GM10847 (cell line): ENCODE measurements around the gene MMP24.
A peak's percentile ranks its signal among the peaks of the same experiment; 100 is the strongest.

Source experiments
- POLR2A ChIP-seq: IDR thresholded peaks from 2 replicates; pipeline ENCODE4 v1.6.1; 2011; ENCODE audit not compliant: insufficient read length; ENCODE audit errors: extremely low read depth

The MMP24 gene

GRCh38 chr20:35271073-35271882 lies 44.8 kb downstream of the MMP24 start:
- TF ChIP-seq POLR2A: no peak

- no peak for TF ChIP-seq POLR2A
These were observed 45.4 kb downstream of the MMP24 start for GRCh38 chr20:35271904-35272303.

- no peak for TF ChIP-seq POLR2A
These were observed 47.1 kb downstream of the MMP24 start for GRCh38 chr20:35273449-35274171.

- no peak for TF ChIP-seq POLR2A
These were observed 47.9 kb downstream of the MMP24 start for GRCh38 chr20:35274172-35275092.

- no peak for TF ChIP-seq POLR2A
These were observed 49.3 kb downstream of the MMP24 start for GRCh38 chr20:35275741-35276251.

- no peak for TF ChIP-seq POLR2A
These were observed 49.9 kb downstream of the MMP24 start for GRCh38 chr20:35276408-35276807.

- TF ChIP-seq POLR2A: no peak
These were observed 50.6 kb downstream of the MMP24 start for GRCh38 chr20:35277127-35277526.

- peak; percentile 79 for TF ChIP-seq POLR2A
These were observed 51.3 kb downstream of the MMP24 start, which contains the start of gene MMP24OS for GRCh38 chr20:35277531-35278395. Gene MMP24OS, minus strand, starts transcription at chr20:35278122. Its CDS starts 193 bp downstream, at chr20:35277929.

- no peak for TF ChIP-seq POLR2A
These were observed 52.5 kb downstream of the MMP24 start for GRCh38 chr20:35279040-35279439.

- TF ChIP-seq POLR2A: no peak
These were observed 53.2 kb downstream of the MMP24 start for GRCh38 chr20:35279533-35280174.

GRCh38 chr20:35280523-35280922 lies 54.0 kb downstream of the MMP24 start:
- no peak for TF ChIP-seq POLR2A

- no peak for TF ChIP-seq POLR2A
These were observed 55.1 kb downstream of the MMP24 start for GRCh38 chr20:35281506-35282101.
